SIG-M5 treated with dmso at 0.1 percent for 504 hours (cell line): ENCODE data around the gene ITPR1.

ENCODE experiments used
- DNase-seq: peaks from one replicate; lab custom pipeline; 2025; ENCODE audit not compliant: unreplicated experiment; lab: John Stamatoyannopoulos, UW

The ITPR1 gene

DNA sequence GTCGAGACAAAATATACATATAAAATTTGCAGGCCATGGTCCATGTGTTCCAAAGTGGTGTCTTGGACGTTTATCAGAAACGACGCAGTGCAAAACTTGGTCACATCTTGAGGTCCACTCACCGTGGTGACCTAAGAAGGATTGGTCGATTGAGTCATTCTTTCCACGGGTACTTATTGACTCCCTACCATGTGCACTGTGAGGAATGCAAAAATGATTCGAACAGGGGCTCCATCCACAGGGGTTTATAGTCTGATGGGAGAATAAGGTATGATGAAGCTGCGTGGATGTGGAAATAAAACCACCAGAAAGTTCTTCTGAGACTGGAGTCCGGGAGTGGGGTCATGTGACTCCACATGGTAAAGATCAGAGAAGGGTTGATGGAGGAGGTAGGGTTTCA lies 185.2 kb downstream of the ITPR1 start:
- DNase-seq: no peak

DNA sequence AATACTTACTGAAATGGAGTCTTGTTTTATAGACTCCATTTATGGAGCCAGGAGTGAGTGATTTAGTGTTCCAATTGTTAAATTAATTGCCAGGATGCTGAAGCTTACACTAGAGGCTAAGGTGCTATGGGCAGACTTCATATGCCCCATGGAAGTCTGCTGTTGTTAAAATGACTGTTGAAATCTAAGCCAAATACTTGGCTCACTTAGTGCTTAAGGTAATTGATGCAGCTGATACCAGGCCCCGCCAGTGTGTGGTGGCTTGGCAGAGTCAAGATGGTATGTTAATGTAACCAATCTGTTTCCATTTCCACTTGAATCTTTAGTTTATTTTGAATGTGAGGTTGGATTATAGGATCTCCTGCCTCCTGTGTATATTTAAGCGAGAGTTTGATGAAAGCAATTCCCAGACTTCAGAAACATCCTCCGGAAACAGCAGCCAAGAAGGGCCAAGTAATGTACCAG lies 187.1 kb downstream of the ITPR1 start:
- no peak for DNase-seq

DNA sequence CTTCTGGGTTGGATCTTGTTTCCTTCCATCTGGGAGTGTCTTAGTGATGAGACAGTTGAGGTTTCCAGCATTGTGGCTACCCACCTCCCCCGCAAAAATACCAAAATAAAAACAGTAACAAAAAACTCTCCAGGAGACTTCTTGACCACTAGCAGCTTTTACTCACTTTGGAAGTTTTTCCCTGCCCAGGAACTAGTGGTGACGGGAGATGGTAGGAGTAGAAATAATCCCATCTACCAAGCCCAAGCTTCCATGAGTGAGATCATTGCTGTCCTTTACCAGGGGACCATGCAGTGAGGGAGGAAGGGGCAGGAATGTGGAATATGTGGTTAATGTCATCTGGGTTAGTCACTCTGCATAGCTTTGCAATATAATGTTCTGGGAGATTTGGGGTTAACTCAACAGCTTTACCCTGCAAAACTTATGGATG lies 187.7 kb downstream of the ITPR1 start:
- DNase-seq: no peak

- DNase-seq: no peak
Measured at GRCh38 chr3:4681301-4681700, 188.2 kb downstream of the ITPR1 start.

GRCh38 chr3:4684117-4684516 lies 191.0 kb downstream of the ITPR1 start:
- no peak for DNase-seq

- no peak for DNase-seq
Measured at GRCh38 chr3:4684976-4685375, 191.8 kb downstream of the ITPR1 start.

DNA sequence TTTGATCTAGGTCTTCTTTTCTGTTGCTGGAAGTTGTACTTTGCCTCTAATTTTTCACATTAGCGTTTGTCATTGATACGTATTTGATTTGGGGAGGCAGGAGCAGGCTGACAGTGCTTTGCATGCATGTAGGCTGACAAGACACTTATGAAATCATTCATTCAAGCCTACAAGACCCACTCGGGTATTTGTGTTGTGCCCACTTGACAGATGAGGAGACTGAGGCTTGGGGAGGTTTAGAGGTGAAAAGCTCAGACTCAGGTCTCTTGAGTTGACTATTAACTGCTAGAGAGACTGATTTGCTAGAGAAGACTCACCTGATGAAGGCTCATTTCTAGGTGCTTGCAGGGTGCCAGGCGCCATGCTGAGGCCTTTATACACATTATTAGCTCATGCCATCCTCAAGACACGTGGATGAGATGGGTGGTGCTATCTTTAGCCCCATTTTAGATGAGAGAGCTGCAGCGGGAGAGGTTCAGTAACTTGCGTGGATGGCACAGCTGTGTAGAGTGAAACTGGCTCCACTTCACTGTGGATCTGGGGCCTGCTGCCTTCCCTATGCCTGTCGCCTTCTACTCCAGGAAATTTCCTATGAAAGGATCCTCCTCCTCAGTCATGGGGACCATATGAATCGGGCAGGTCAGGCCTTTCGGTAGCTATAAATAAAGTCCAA lies 192.7 kb downstream of the ITPR1 start:
- DNase-seq: no peak

DNA sequence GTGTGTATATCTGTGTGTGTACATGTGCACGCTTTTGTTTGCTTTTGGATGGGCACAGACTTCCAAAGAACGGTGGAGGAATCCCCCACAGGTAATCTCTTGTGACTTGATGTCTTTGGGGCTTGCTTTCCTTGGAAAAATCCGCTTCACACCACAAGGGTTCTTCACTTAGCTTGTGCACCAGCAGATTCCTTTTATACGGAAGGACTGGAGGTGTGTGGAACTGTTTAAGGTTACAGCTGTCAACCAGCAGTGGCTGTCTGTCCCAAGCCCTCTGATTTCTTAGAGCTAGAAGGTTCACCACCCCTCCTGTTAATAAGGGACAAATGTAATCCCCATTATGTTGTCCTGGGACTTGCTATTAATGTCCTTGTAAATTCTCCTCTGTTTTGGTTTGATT lies 193.5 kb downstream of the ITPR1 start:
- no peak for DNase-seq

DNA sequence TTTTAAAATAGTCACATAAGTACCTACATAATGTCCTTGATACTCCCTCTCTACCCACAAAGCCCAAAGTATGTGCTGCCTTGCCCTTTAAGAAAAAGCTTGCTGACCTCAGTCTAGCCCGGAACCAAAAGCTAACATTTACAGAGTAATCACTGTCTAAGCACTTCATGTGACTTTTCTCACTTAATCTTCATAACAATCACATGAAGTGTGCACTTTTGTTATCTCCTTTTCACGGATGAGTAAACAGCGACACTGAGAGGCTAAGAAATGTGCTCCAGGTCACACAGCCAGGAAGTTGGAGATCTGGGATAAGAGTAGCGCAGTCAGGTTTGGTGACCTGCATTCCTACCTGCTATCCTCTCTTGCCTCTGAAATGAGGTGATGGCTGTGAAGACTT lies 194.0 kb downstream of the ITPR1 start:
- DNase-seq: peak; percentile 51

GRCh38 chr3:4687596-4687995 lies 194.4 kb downstream of the ITPR1 start:
- no peak for DNase-seq

DNA sequence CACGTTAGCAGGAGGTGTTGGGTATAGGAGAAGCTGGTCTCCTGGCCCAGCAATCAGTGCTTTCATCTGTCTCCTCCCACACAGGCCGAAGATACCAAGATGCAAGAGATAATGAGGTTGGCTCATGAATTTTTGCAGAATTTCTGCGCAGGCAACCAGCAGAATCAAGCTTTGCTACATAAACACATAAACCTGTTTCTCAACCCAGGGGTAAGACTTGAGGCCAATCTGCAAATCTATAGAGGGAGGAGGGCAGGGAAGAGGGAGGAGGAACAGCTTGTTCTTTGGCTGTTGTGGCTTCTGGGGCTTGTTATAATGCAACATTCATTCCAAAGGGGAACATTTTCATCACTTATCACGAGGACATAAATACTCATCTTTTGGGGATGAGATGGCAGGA lies 195.3 kb downstream of the ITPR1 start:
- peak; percentile 48 for DNase-seq

DNA sequence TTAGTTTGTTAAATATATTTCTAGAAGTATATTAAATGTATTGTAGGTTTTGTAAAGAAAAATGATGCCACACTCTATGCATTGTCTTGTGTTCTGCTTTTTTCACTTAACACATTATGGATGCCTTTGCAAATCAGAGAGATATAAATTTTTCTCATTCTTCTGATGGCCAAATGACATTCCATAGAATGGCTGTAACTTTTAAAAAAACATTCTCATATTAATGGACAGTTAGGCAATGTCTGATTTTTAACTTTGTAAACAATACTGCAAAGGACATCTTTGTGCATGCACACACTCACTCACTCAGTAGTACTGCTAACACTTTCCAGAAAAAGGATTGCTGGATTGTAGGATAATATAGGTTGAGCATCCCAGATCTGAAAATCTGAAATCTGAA lies 195.9 kb downstream of the ITPR1 start:
- no peak for DNase-seq

DNA sequence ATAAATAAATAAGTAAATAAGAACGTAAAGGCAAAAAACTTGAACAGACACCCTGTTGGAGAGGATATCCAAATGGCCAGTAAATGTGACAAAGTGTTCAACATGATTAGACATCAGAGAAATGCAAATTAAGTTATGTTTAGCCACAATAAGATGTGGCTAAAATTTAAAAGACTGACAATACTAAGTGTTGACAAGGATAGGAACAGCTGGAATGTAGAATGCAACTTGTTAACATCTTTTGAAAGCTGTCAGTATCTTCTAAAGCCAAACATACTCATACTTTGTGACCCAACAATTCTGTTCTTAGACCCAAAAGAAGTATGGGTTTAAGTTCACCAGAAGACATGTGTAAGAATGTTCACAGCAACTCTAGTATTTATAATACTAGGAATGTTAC lies 197.1 kb downstream of the ITPR1 start:
- DNase-seq: no peak

- DNase-seq: no peak
Measured at GRCh38 chr3:4693620-4694019, 200.5 kb downstream of the ITPR1 start.

- DNase-seq: no peak
Measured at GRCh38 chr3:4695846-4696245, 202.7 kb downstream of the ITPR1 start.

DNA sequence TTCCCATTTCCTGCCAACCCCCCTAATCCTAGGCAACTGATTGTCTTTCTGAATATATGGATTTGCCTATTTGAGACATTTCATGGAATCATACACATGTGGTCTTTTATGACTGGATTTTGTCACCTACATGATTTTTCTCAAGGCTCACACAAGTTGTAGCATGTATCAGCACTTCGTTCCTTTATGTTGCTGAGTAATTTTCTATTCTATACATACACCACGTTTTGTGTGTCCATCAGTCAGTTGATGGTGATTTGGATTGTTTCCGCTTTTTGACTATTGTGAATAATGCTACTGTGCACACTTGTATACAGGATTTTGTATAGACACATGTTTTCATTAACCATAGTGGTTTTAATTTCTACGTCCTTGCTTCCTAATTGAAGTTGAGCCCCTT lies 203.1 kb downstream of the ITPR1 start:
- no peak for DNase-seq

DNA sequence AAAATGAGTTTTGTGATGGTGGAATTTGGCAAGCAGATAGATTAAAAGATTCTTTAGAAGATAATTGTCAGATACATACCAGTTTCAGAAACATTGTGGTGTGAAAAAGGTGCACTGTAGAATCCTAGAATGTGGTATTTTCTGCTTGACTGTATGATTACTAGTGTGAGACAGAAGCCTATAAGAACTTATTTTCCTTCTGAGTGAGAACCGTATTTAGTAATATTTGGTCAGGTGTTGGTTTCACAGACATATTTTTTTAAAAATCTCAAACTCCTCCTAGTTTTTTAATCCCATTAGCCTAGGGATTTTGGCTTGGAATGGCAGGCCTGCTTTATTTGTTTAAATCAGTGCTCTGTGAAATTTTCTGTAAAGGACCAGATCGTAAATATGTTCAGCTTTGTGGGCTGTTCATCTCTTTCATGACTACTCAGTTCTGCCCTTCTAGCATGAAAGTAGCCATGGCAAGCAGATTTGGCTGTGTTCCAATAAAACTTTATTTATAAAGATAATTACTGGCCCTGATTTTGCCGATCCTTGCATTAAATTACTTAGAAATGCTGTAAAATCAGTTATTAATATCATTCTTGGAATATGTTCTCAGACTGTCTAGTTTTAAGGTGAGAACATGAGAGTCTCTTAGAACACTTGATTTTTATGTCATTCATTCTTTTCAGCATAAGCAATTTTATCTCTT lies 205.1 kb downstream of the ITPR1 start:
- no peak for DNase-seq

DNA sequence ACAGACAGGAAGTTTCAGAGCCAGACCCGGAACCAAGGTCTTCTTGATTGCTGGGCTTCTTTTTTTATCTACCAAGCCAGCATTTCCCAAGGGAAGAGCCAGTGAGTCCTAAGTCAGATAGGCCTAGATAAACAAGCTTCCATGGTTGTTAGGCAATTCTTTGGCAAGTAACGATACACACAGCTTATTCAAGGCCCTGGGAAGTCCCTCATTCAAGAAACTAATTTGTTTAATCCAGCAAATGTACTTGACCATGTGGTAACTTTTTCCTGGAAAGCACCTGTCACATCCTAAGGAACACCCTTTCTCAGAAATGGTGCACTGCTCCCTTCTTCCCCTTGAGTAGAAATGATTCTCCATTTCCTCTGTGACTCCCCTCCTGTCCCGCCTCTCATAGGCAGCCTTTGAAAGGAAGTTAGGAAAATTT lies 209.9 kb downstream of the ITPR1 start:
- no peak for DNase-seq

DNA sequence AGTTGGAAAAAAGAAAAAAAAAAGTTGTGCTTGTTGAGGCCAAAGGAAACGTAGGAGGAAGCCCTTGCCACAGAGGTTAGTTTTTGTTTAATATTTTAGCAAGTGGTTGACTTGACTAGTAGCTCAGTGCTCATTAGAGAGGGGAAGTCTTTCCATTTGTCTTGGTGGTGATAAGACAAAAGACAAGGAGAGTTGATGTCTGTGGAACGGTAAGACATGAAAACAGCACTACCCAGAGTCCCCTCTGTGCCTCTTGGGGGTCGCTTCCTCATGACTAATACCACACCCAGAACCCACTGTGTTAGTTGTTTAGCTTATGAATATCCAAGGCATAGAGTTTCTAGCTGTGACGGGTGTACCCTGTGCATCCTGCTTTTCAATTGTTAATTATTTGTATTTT lies 211.4 kb downstream of the ITPR1 start:
- no peak for DNase-seq

GRCh38 chr3:4707324-4707723 lies 214.2 kb downstream of the ITPR1 start:
- DNase-seq: no peak

DNA sequence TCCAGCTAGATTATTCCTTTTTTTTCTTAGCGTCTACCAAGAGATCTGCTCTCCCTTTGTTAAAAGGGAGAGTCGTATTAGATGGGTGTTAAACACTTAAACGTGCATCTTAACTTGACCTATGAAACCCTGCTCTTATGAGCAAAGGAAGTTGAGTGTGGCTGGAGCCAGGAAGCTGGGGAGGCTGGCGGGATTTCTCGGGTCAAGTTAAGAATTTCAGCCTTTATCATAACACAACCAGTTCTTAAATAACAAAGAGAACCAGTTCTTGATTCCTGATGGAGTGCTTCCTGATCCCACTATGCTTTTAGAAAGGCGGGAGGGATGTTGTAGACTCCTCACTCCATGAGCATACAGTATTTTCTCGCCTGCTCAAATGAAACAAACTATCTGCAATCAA lies 215.1 kb downstream of the ITPR1 start:
- no peak for DNase-seq

DNA sequence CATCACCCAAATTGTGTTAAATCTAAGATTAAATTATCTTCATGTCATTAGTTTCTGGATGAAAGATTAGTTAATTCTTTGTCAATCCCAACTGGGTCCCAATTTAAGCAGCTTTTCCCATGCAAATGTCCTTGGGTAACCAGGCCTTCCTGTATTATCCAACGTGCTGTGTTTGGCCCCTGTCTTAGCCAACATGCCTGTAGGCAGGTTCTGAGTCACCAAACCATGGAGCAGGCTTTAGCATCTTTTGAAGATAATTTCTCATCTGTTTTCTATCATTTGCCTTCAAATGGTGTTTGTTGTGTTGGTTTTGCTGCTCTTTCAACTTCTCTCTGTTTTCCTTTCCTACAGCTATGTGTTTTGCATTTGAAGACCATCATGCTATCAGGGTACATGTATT lies 216.2 kb downstream of the ITPR1 start:
- no peak for DNase-seq

GRCh38 chr3:4710191-4710590 lies 217.0 kb downstream of the ITPR1 start:
- DNase-seq: no peak
